Stimulated activated CD8-positive, alpha-beta memory T cell treated with anti-CD3 and anti-CD28 coated beads, Interleukin-7, amount 100 ng/mL, for 24 hours (primary cell): ENCODE data around the gene IL12B.
"Not testable (repeated sequence)": the region's sequence is repeated elsewhere in the genome, so short reads cannot be mapped to it uniquely, and the experiment has no call there.

Experiments used
- DNase-seq: peaks from one replicate; pipeline ENCODE4 v3.0.0-alpha.2; 2020; ENCODE audit warnings: low read depth

IL12B gene

GRCh38 chr5:159294921-159295320 lies 35.4 kb downstream of the IL12B start:
- no peak for DNase-seq

- no peak for DNase-seq
These were observed 39.5 kb downstream of the IL12B start for GRCh38 chr5:159290741-159291140.

GRCh38 chr5:159286420-159287035 lies 43.8 kb downstream of the IL12B start:
- DNase-seq: no peak

- no peak for DNase-seq
These were observed 55.6 kb downstream of the IL12B start for GRCh38 chr5:159274676-159275075.

GRCh38 chr5:159273923-159274322 lies 56.4 kb downstream of the IL12B start:
- DNase-seq: no peak

GRCh38 chr5:159269723-159270122 lies 60.6 kb downstream of the IL12B start:
- DNase-seq: no peak

- not testable (repeated sequence) for DNase-seq
These were observed 63.5 kb downstream of the IL12B start for GRCh38 chr5:159266764-159267163.
